Occipital lobe (tissue), 2 donors: ENCODE results near the gene CHRNB4. TPM values are rescaled to one million over a fixed set of nuclear protein-coding genes. Genes with fewer than 3 reads are reported as not detected.
"Not testable (repeated sequence)": the region's sequence is repeated elsewhere in the genome, so short reads cannot be mapped to it uniquely, and the experiment has no call there.

Experiments
- DNase-seq: peaks from one replicate; lab custom pipeline; 2025; lab: John Stamatoyannopoulos, UW
- total RNA-seq: library from RNA; depleted of rRNA; stranded (reverse); fragments of >200 nt; gene quantifications from one replicate; pipeline ENCODE4 v1.2.3, GENCODE V29; 2014

Gene CHRNB4
- total RNA-seq = 1.1 TPM

- DNase-seq = no peak
These were observed at the start of gene CHRNB4 for GRCh38 chr15:78641102-78641748. Gene CHRNB4, minus strand, starts transcription at chr15:78641210. Its CDS starts 77 bp downstream, at chr15:78641133.

- DNase-seq = no peak
These were observed 48.6 kb upstream of the CHRNB4 start for GRCh38 chr15:78689626-78690025.

GRCh38 chr15:78685925-78686324 lies 44.9 kb upstream of the CHRNB4 start:
- no peak for DNase-seq

- no peak for DNase-seq
These were observed 44.3 kb upstream of the CHRNB4 start for GRCh38 chr15:78685159-78685921.

GRCh38 chr15:78684657-78685056 lies 43.6 kb upstream of the CHRNB4 start:
- no peak for DNase-seq

GRCh38 chr15:78683599-78683998 lies 42.6 kb upstream of the CHRNB4 start:
- not testable (repeated sequence) for DNase-seq

- no peak for DNase-seq
These were observed 41.8 kb upstream of the CHRNB4 start for GRCh38 chr15:78682693-78683410.

GRCh38 chr15:78682004-78682651 lies 41.1 kb upstream of the CHRNB4 start:
- DNase-seq = no peak

GRCh38 chr15:78681281-78682003 lies 40.4 kb upstream of the CHRNB4 start:
- no peak for DNase-seq

GRCh38 chr15:78680431-78681075 lies 39.5 kb upstream of the CHRNB4 start:
- DNase-seq = no peak

- no peak for DNase-seq
These were observed 38.1 kb upstream of the CHRNB4 start for GRCh38 chr15:78679089-78679511.

GRCh38 chr15:78676424-78677110 lies 35.6 kb upstream of the CHRNB4 start:
- DNase-seq = no peak

GRCh38 chr15:78675617-78676360 lies 34.8 kb upstream of the CHRNB4 start:
- DNase-seq = no peak

- DNase-seq = no peak
These were observed 34.2 kb upstream of the CHRNB4 start for GRCh38 chr15:78675206-78675605.

- DNase-seq = no peak
These were observed 33.0 kb upstream of the CHRNB4 start for GRCh38 chr15:78673917-78674444.

- DNase-seq = no peak
These were observed 32.5 kb upstream of the CHRNB4 start for GRCh38 chr15:78673476-78673875.

- no peak for DNase-seq
These were observed 31.4 kb upstream of the CHRNB4 start for GRCh38 chr15:78672285-78673014.

GRCh38 chr15:78671626-78672211 lies 30.7 kb upstream of the CHRNB4 start:
- DNase-seq = no peak
